HTR-8/SVneo (cell line): ENCODE data around the gene ADCY10.
A peak's percentile ranks its signal among the peaks of the same experiment; 100 is the strongest.
"Not testable (repeated sequence)": the region's sequence is repeated elsewhere in the genome, so short reads cannot be mapped to it uniquely, and the experiment has no call there.

Experiments used
- DNase-seq: peaks from one replicate; pipeline ENCODE4 v3.0.0; 2011; ENCODE audit warnings: low spot score, mixed read lengths; ENCODE audit not compliant: insufficient read length
- FAIRE-seq: peaks from 2 replicates; lab custom pipeline; 2011; peaks lifted over from hg19 to GRCh38; lab: Jason Lieb, UNC

ADCY10 gene

DNA sequence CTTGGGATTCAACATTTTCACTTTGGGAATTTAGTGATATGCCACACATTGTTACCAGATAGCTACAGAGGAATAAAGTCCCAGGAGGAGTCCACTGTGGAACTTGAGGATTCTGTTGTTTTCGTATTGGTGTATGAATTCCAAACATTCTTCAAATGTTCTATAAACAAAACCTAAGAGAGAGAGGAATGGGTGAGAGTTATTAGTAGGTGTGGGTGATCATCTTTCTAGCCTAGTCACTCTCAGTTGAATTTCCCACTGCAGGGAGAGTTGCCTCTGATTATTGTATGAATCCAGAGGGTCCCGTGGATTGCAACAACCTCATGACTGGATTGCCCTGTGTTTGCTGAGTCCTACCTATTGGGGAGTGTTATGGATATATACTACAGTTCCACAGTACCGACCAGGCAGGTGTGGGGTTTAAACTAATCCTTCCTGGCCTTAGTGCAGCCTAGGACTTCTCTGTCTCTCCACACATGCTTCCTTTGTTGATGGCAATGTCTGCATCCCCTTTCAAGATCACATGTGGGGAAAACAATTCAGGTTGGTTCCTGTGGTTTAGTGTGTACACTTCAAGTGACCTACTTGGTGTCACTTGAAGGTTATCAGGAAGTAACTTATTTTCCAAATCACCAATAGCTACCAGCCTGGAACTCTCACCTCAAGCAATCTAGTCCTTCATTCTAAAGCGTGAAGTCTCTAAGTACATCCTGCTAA is 91.8 kb downstream of the ADCY10 start:
- DNase-seq, result peak; percentile 23
- no peak for FAIRE-seq

- DNase-seq, result no peak
- FAIRE-seq, result no peak
Measured at GRCh38 chr1:167821356-167821685, 92.6 kb downstream of the ADCY10 start.

DNA sequence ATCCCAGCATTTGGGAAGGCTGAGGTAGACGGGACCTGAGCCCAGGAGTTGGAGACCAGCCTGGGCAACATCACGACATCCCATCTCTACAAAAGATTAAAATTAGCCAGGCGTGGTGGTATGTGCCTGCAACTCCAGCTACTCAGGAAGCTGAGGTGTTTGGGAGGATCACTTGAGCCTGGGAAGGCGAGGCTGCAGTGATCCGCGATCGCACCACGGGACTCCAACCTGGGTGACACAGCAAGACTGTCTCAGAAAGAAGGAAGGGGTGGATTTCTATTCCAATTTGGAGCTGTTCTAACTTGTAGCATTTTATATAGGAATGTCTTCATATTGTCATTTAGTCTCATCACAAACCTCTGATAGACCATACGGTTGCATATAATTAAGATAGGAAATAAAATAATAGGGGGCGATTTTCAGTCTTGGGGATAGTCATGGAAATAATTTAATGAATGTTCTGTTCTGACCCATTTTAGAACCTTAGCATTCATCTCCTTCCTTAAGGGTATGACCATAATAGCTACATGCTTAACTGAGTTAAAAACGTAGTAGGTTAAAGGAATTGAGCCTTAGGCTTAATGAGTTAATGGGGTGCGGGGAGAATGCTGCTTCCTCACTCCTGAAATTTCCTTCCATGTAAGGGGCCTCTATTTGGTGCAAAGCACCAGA is 93.1 kb downstream of the ADCY10 start:
- FAIRE-seq, result no peak

GRCh38 chr1:167819849-167820683 is 93.9 kb downstream of the ADCY10 start:
- peak; percentile 83 for FAIRE-seq
- peak; percentile 82 for DNase-seq

More for the DNA sequence above, 93.1 kb downstream of the ADCY10 start:
- no peak for DNase-seq

GRCh38 chr1:167815650-167816049 is 98.3 kb downstream of the ADCY10 start:
- FAIRE-seq, result no peak
- DNase-seq, result no peak

DNA sequence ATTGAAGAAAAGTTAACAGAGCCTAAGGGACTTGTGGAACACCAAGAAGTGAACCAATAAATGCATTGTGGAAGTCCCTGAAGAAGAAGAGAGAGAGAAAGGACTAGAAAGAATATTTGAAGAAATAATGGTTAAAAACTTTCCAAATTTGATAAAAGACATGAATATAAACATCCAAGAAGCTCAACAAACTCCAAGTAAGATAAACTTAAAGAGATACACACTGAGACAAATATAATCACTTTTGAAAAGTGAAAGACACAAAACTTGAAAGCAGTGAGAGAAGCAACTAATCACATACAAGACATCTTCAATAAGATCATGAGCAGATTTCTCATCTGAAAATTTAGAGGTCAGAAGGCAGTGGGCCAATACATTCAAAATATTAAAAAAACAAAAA is 101.0 kb downstream of the ADCY10 start:
- DNase-seq (no peak), FAIRE-seq (no peak)

- no peak for FAIRE-seq
Measured at GRCh38 chr1:167808690-167809089, 105.2 kb downstream of the ADCY10 start.

GRCh38 chr1:167808104-167808503 is 105.8 kb downstream of the ADCY10 start:
- no peak for DNase-seq
- FAIRE-seq, result no peak

More at GRCh38 chr1:167808690-167809089, 105.2 kb downstream of the ADCY10 start:
- DNase-seq, result no peak

DNA sequence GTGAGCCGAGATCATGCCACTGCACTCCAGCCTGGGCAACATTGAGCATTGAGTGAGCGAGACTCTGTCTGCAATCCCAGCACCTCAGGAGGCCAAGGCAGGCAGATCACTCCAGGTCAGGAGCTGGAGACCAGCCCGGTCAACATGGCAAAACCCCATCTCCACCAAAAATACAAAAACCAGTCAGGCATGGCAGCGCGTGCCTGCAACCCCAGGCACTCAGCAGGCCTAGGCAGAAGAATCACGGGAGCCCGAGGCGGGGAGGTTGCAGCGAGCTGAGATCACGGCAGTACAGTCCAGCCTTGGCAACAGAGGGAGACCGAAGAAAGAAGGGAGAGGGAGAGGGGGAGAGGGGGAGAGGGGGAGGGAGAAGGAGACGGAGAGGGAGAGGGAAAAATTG is 107.3 kb downstream of the ADCY10 start:
- DNase-seq, FAIRE-seq: not testable (repeated sequence)

GRCh38 chr1:167806235-167806634 is 107.7 kb downstream of the ADCY10 start:
- DNase-seq, FAIRE-seq: not testable (repeated sequence)

DNA sequence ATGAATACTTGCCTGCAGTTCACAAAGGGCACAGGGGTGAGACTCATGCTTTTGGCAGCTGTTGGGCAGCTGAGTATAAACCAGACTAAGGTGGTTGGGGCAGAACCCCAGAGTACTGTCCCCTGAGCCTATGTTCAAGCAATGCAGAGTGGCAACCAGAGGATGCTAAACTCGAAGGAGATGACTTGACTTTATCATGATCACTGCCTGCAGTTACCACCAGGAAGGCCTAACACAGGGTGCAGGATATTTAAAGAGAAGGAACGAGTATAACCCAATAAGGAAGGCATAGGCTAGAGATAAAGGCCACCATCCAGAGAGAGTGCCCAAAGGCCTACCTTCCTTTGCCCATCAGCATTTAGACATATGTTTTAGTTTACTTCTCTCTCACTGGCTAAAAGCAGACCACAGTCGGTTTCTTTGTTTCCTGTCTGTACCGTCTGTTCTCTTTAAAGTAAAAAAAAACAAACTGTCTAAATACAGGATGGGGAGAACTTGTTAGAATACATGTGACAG is 108.8 kb downstream of the ADCY10 start:
- DNase-seq (no peak), FAIRE-seq (no peak)

GRCh38 chr1:167803358-167804207 is 110.4 kb downstream of the ADCY10 start:
- peak; percentile 85 for FAIRE-seq

DNA sequence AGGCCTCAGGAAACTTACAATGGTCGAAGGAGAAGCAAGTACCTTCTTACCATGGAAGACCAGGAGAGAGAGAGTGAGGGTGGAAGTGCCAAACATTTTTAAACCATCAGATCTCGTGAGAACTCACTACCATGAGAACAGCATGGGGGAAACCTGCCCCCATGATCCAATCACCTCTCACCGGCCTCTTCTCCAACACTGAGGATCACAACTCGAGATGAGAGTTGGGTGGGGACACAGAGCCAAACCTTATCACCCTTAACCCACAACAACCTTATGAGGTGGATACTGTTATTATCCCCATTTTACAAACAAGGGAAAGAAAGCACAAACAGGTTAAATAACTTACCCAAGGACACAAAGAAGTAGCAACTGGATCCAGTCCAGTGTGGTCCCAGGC is 111.7 kb downstream of the ADCY10 start:
- no peak for FAIRE-seq
- no peak for DNase-seq

More at GRCh38 chr1:167803358-167804207, 110.4 kb downstream of the ADCY10 start:
- peak; percentile 93 for DNase-seq

GRCh38 chr1:167800251-167800650 is 113.7 kb downstream of the ADCY10 start:
- DNase-seq, result no peak
- no peak for FAIRE-seq

DNA sequence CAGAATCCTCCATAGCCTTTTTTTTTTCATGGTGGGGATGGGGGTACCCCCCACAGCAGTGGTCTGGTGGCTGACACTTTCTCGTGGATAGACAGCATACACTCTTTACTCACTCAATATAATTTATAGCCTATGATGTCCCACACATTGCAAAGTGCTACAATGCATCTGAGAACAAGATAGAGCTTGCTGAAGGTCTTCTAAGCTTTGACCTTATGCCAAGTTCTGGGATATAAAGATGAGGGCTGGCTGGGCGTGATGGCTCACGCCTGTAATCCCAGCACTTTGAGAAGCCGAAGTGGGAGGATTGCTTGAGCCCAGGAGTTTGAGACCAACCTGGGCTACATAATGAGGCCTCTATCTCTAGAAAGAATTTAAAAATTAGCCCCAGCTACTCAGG is 114.2 kb downstream of the ADCY10 start:
- DNase-seq (no peak), FAIRE-seq (no peak)

GRCh38 chr1:167798952-167799351 is 115.0 kb downstream of the ADCY10 start:
- DNase-seq (no peak), FAIRE-seq (no peak)

GRCh38 chr1:167797015-167797414 is 116.9 kb downstream of the ADCY10 start:
- FAIRE-seq (peak; percentile 54), DNase-seq (peak; percentile 70)

DNA sequence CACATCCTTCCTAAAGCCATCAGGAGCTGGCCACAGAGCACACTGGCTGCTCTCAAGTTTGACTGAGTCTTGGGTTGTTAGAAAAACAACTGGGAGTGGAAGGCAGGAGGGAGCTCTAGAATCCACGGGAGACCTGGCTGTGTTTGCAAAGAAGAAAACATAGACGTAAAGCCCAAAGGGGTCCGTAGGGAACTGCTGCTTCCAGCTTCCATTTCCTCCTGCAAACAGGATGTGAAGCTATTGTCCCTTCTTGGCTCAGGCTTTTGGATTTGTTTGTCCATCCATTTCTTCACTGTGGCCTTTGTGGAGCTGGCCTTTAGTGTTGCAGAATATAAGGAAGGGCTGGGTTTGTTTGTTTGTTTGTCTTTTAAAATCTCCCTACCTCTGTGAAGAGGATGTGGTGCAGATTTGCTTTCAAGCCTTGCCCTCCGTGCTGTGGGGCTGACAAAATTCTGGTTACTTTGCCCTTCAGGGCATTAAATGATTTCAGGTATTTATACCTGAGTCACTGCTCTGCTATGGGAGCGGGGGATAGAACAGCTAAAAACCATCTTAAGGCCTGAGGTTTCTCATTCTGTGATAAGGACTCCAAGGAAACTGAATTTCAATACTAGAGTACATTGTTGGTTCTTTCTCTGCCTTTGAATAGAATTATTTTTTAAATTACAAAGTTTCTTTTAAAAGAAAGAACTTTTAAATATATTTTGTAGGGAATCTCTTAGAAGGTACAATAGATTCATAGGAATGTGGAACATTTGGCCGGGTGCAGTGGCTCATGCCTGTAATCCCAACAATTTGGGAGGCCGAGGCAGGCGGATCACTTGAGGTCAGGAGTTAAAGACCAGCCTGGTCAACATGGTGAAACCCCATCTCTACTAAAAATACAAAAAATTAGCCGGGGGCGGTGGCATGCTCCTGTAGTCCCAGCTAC is 117.9 kb downstream of the ADCY10 start:
- FAIRE-seq (no peak), DNase-seq (no peak)

DNA sequence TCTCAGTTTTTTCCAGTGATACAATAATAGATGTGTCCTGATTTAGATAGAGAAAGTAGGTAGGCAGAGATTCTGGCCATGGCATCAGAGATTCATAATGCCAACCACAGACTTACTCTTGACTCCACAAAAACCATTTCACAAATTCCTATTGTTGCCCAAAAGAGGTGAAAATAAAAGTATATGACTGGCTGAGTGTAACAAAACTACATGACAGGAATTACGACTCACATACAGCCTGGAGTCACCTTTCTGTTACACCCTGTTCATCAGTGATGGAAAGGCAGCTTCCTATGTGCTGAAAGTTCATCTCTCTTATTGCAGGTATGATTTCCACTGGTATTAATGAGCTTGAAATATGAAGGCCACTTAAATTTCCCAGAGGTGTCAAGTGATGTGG is 119.9 kb downstream of the ADCY10 start:
- DNase-seq (no peak), FAIRE-seq (no peak)
